ENCODE data around the gene PEX16.

GRCh38 chr11:45894555-45895247 lies 23.0 kb downstream of the PEX16 start:
- no peak for TF ChIP-seq CTCF (IDR thresholded peaks at IDR 0.05; ENCODE audit: low read depth, low read length, poor library complexity, severe bottlenecking)
- TF ChIP-seq EZH2phosphoT487 (IDR thresholded peaks at IDR 0.05; ENCODE audit: borderline replicate concordance, low read length) = no peak
